GM21619 (cell line): ENCODE data around the gene FBXO21.

Experiments used
- ATAC-seq: cut with Tn5 transposase; IDR thresholded peaks from one replicate; pipeline ENCODE4 v1.9.1; 2021; ENCODE audit not compliant: unreplicated experiment

The FBXO21 gene

DNA sequence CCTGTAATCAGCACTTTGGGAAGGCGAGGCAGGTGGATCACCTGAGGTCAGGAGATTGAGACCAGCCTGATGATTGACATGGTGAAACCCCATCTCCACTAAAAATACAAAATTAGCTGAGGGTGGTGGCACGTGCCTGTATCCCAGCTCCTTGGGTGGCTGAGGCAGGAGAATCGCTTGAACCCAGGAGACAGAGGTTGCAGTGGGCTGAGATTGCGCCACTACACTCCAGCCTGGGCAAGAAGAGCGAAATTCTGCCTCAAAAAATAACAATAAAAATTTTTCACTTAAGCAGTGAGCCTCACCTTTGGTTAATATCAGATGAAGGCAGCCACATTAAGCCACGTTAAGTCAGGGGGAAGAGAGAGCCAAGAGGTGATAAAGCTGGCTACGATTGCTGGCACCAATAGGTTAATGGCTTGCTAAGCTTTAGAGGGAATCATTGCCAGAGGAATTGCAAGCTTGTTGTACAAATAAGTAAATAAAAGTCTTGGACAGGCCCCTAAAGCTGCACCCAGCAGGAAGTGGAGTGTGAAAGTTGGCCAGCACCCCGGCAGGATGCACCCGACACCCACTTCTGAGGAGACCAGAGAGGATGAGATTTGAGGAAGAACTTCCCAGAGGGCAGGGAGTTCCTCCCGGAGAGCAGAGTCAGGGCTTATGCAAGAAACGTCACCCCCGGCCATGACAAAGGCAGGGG lies 49.7 kb downstream of the FBXO21 start:
- no peak for ATAC-seq

DNA sequence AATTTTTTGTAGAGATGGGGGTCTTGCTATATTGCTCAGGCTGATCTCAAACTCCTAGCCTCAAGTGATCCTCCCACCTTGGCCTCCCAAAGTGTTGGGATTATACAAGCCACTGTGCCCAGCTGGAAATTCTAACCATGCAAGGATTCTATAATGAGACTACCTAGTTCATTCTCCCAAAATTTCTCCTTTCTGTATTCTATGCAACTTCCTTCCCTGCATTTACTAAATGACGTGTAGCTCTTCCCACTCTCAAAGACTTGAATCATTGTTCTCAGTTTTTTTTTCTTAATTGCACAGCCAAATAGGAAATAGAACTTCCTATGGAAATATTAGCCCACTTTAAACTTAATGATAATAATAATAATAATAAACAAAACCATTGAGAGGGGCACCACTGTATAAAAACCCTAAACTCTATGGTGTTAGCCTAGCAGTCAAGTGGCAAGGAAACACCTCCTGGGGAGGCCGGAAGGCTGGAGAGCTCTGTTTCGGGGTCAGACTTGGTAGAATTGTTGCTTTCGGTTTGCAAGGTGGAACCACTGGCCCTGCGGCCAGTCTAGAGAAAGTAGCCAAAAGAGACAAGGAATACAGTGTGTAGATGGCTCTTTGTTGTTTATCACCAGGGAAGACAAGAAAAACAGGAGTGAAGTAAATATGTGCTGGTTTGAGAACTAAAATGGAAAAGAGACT lies 51.1 kb downstream of the FBXO21 start:
- ATAC-seq: no peak

DNA sequence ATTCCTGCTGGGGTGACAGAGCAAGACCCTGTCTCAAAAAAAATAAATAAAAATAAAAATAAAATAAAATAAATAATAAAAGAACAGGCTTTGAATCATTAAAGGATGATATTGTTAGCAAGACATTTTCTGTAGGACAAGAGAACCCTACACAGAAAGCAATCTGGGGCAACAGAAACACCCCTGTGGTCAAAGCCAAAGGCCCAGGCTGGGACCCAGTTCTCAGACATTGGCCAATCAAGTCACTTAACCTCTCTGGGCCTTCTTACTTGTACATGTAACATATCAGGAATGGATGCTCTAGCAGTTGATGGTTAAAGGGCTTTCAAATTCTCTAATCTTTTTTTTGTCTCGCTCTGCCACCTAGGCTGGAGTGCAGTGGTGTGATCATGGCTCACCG lies 55.5 kb downstream of the FBXO21 start:
- no peak for ATAC-seq

DNA sequence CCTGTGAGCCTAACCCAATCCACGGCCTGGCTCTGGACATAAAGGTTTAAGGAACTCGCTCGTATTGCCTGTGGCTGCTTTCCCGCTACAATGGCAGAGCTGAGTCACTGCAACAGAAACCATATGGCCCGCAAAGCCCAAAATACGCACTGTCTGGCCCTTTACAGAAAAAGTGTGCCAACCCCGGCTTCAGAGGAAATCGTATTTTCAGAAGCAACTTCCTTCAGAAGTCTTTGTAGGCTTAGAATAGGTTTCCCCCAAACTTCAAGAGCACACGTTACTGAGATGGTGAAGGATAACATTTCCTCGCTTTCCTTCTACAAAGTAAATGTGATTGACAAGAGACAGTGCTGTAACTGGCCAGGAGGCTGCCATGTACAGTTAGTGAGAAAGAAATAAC lies 56.2 kb downstream of the FBXO21 start:
- ATAC-seq: no peak

DNA sequence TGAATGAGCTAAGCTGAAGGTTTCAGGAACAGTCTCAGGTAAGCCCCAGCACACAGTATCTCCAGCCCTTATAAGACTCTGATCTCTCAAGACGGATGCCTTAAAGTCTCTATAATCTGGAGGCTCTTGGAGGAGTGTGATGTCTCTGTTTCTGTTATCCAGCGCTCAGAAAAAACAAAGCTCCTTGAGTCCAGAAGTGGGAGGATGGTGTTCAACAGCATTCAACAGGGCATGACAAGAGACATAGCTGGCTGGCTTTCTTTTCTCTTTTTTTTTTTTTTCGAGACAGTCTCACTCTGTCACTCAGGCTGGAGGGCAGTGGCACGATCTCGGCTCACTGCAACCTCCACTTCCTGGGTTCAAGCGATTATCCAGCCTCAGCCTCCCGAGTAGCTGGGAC lies 59.5 kb downstream of the FBXO21 start:
- no peak for ATAC-seq

DNA sequence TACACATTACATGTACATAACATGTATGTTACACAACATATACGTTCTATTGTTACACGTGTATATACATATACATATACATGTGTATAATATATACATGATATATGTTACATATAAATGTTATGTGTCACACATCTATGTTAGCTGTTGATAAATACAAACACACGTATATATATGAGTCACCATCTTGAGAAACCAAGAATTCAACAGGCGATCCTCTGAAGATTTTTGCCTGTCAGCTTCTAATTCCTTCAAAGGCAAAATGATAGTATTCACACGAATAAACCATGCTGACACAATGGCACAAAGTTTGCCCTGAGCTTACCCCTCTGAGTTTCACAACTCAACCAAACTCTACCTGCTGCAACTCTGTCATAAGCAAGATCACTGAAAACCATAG lies 60.9 kb downstream of the FBXO21 start:
- no peak for ATAC-seq

DNA sequence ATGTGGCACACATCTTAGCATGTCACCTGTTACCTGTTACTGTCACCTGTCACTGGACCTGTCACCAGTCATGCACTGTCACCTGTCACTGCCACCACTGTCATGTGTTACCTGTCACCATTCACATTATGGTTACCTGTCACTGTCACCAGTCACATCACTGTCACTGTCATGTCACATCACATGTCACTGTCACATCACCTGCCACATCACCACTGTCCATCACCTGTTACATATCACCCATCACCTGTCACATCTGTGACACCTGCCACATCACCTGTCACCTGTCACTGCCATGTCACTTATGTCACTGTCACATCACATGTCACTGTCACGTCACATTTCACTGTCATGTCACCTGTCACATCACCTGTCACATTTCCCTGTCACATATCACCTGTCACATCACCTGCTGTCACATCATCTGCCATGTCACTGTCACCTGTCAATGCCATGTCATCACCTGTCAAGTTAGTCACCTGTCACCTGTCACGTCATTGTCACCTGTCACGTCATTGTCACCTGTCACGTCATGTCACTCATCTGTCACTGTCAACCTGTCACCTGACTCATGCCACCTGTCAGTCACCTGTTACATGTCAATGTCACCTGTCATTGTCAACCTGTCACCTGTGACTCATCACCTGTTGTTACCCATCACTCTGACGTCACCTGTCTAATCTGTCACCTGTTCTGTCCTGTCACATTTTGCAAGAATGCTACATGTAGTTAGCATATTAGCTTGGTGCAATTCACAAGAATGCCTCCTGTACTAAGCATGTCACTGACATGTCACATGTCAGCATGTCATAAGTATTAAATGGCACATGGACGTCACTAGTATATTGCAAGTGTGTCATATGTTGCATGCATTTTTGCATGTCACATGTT lies 62.1 kb downstream of the FBXO21 start:
- ATAC-seq: no peak

DNA sequence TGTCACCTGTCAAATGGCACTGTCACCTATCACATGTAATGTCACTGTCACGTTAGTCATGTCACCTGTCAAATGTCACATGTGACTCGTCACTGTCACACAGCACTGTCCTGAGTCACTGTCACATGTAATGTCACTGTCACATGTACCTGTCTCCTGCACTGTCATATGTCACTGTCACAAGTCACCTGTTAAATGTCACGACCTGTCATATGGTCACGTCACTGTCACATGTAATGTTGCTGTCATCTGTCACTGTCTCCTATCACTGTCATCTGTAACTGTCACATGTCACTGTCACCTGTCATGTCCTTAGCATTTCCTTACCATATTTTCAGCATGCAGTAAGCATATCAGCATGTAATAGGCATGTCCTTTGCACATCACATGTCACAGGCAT lies 63.9 kb downstream of the FBXO21 start:
- no peak for ATAC-seq

DNA sequence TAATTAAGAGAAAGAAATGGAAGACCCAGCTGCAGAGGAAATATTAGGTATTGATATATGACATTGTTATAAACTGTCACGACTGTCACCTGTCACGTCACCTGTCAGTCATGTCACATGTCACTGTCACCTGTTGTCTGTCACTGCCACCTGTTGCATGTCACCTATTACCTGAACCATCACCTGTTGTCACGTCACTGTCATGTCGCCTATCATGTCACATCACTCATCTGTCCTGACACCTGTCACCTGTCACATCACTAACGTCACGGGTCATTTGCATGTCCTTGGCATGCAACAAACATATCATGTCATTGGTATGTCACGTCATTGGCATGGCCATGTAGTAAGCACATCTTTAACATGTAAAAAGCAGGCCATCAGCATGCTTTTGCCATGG lies 64.5 kb downstream of the FBXO21 start:
- ATAC-seq: no peak

DNA sequence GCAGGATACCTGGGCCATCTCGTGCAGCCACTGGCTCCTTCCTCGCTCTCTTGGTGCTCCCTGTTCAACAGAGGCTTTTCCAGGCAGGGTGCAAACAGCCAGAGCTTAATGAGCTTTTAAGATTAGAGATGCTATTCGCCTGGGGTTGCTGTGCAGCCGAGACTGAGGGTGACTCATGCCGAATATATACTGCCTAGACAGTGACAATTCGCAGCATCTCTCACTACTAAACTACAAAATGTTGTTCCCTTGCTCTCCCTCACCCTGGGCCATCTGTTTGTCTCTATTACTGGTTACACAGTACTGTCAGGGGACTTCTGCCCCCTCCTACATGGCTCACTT lies 65.0 kb downstream of the FBXO21 start:
- no peak for ATAC-seq

DNA sequence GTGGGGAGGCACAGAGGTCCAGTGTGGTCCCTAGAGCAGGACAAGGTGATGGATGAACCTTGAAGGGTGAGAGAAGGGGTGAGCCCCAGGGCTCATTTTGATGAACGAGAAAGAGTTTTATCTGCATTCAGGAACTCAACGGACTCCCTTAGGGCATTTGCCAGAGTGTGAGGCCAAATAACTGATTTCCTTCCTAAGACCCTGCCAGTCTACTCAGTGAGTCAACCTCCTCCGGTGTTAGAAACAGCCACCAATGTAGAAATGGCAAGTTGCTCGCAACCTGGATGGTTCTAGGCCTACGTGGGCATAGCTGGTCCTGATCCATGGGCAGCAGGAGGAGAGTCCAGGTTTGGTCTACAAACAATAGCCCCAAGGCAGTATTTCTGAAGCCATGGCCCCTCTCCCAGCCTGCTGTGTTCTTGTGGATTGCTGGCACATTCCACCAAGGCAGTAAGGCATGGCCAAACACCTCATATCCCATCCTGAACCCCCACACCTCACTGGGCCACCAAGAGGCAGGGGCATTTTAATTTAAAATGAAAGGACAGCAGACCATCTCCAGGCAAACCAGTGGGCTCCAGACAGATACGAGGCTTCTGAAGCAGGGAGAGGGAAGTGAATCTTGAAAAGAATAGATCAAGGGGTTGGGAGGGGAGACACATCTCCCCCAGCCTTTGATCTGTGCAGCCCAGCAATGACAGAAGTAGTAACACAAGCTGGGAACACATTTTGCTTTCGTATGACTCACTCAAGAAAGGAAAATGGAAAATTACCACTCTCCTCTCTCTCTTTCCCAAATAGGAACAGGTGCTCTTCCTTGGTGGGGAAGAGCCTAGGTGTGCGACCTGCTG lies 65.6 kb downstream of the FBXO21 start:
- no peak for ATAC-seq

DNA sequence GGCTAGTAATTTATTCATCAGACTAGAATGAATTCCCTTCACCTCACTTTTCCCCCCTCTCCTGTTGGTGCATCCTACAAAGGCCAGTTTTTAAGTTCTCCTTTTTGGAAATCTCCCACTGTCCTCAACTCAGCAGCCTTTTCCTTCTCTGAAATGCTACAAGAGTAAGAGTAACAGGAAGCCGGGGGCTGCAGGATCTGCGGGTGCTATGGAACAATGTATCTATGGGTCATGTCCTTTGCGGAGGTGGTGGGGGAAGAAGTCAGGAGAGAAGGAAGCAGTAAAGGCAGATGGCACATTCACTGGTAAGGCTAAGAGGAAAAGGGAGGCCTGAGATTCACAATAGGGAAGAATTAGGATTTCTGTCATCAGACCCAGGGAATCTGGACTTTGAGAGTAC lies 68.8 kb downstream of the FBXO21 start:
- no peak for ATAC-seq

DNA sequence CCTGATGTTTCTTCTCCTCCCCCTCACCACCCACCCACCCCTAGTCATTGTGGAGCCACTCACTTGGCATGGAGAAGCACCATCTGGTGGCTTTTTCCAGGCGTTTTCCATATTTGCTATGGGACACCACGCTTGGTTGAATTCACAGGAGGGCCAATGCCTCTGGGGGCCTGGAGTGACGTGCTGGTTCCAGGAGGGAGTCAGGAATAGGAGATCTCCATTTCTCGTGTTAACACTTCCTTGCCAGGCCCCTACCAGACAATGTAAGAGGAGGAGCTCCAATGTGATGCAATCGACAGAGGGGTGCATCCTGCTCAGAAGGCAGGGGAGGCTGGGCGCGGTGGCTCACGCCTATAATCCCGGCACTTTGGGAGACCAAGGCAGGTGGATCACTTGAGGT lies 69.5 kb downstream of the FBXO21 start:
- no peak for ATAC-seq

DNA sequence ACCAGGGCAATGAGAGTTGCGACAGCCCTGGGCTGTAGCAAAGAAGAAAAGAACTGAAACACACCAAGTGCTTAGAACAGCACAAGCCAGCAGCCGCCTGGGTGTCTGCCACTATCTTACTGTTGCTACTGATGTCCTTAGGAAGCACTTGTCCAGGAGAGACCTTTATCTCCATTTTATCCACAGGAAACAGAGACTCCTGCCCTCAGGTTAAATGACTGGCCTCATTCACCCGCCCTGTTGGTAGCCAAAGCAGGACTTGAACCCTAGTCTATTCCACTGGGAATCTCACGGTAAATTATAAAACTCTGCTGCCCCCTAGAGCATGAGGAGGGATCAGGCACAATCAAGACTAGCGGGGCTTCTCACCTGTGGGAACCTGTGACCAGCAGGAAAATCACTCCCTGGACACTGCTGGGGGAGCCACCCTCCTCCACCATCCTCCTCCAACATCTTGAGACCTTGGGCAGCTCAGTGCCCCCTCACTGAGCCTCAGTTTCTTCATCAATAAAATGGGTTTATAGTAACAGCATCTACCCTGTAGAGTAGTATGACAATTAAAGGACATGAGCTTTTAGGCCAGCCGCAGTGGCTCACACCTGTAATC lies 70.6 kb downstream of the FBXO21 start:
- no peak for ATAC-seq

DNA sequence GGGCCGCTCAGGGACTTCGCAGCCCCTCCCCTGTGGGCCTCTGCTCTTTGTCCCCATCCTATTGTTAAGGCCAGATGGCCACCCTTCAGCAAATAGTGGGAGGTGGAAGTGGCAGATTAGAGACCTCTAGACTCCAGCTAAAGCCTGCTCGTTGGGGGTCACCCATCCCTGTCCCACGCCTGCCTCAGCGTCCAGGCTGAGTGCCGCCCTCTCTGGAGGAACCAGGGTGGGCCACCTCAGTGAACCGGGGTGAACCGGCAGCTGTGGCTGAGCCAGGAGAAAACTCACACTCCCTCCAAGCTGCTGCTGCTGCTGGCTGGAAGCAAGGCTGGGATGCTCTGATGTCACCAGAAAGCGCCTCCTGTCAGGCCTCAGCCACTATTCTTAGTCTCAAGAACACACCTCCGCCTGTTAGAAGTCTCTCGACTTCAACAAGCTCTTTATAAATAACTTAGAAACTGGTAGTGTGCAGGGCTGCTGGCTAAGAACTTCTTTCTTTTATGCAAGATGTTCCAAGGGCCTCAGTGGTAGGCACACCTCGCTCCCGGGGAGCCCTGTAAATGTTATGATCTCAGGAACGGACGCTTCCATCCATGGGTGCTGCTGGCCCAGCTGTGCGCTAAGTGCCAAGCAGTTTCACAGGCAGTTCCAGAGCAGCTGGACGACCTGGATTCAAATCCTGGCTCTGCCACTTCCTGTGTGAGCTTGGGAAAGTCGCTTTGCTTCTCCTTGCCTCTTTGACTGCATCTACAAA lies 71.3 kb downstream of the FBXO21 start:
- ATAC-seq: no peak

DNA sequence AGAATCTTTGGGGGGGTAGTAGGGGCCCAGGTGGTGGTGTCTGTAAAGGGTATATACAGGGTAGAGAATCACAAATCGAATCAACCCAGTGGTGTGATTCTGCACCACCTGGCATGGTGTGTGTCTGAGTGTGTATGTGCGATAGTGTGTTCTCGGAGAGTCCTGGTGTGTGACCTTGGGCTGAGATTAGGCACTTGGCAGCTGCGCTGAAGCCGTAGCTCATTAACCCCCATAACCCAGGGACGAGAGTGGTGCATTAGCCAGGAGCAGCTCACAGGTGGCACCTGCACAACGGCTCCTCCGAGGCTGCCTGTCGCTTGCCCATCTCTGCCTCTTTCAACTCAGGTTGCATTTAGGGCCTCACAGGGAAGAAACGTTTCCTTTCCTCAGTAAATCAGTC lies 75.5 kb downstream of the FBXO21 start:
- ATAC-seq: no peak

DNA sequence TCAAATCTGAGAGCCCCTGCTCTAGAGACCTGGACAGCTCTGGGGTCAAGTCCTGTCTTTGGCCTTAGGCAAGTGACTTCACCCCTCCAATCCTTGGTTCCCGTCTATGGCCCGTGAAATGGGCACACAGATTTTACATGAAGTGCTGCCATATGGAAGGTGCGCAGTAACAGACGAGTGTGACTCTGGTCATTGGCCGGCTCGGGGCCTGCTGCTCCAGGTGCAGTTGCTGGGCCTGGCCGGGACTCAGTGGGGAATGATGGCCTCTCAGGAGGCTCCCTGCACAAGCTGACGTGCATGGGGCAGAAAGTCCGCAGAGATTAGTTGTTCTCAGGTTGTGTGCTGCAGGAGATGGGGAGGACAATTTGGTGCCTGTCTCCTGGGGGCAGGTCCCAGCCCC lies 77.0 kb downstream of the FBXO21 start:
- no peak for ATAC-seq

DNA sequence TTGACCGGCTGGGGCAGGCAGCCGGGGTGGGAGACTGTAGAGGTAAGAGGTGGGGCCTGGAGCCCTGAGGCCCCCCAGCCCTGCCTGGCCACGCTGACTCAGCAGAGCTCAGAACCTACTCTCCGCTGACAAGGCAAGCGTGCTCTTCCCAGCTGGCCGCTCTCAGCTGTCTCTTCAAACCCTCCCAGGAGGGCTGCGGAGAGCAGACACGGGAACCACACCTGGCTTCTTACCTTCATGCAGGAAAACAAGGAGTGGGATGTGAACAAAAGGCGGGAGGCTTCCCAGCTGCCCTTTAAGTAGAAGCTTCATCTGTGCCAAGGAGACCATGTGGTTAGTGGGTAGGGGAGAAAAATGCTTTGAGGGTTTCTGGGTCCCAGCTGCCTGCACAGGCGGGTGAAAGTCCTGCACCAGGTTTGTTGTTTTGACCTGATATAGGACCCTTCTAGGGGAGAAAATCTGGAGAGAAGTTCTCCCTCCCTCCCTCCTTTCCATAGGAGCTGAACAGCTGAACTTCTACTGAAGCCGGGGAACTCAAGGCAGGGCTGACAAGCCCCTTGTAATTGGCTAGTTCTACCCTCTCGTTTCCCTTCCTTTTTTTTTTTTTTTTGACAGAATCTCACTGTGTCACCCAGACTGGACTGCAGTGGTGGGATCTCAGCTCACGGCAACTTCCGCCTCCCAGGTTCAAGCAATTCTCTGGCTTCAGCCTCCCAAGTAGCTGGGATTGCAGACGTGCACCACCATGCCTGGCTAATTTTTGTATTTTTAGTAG lies 78.3 kb downstream of the FBXO21 start:
- no peak for ATAC-seq

DNA sequence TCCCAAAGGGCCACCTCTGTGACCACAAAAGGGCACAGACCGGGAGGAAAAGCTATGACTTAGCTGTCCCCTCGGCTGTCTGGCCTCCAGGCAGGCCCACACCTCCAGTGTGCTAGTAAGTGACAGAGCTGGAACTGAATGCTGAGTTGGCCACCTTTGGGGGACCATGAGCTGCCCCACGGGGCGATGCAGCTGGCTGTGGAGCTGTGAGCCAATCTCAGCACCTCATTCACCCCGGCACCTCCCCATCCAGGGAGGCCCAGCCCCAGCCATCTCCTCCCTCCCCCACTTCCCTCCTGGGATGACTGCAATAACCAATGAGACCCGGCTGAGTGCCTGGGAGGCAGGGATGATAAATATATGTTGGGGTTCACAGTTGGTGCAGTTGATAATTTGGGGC lies 78.9 kb downstream of the FBXO21 start:
- ATAC-seq: no peak
